CD14-positive monocyte (primary cell): ENCODE measurements around the gene ZNF697. TPM values are rescaled to one million over a fixed set of nuclear protein-coding genes. Genes with fewer than 3 reads are reported as not detected.

ENCODE experiments used
- DNase-seq, 3 donors: peaks; one replicate each; pipeline ENCODE4 v3.0.0-alpha.2; 2011 to 2022
- H2AFZ ChIP-seq: 2 replicates; pipeline ENCODE4 v1.6.0; 2012; ENCODE audit warnings: mild to moderate bottlenecking, low read depth, low read length, inconsistent platforms; ENCODE audit not compliant: insufficient read depth, poor library complexity, severe bottlenecking
- H3K27ac ChIP-seq, 2 donors: 1 replicate in 1 of 2; 2 replicates in 1 of 2; pipeline ENCODE4 v1.5.1; 2012 to 2013; ENCODE audit warnings: low read length in 2 of 2, control low read depth in 1 of 2, inconsistent platforms in 1 of 2, low read depth in 1 of 2, mild to moderate bottlenecking in 1 of 2
- H3K27me3 ChIP-seq, 2 donors: one replicate each; pipeline versions ENCODE4 v1.6.0 to v1.6.1; 2011 to 2013; ENCODE audit warnings: low read length in 2 of 2; ENCODE audit not compliant: control insufficient read depth in 2 of 2, insufficient read depth in 2 of 2
- H3K36me3 ChIP-seq, 2 donors: replicated peaks in 1 of 2; 1 replicate in 1 of 2; 2 replicates in 1 of 2; pipeline versions ENCODE4 v1.5.1 to v1.6.1; 2012 to 2013; ENCODE audit warnings: low read length in 2 of 2, control low read depth in 1 of 2, inconsistent platforms in 1 of 2, mild to moderate bottlenecking in 1 of 2; ENCODE audit not compliant: insufficient read depth in 2 of 2, control insufficient read depth in 1 of 2
- H3K4me1 ChIP-seq, 2 donors: 1 replicate in 1 of 2; 2 replicates in 1 of 2; pipeline versions ENCODE4 v1.5.1 to v1.6.1; 2012 to 2013; ENCODE audit warnings: low read length in 2 of 2, control low read depth in 1 of 2, inconsistent platforms in 1 of 2, mild to moderate bottlenecking in 1 of 2, moderate library complexity in 1 of 2; ENCODE audit not compliant: insufficient read depth in 2 of 2, control insufficient read depth in 1 of 2
- H3K4me2 ChIP-seq: replicated peaks from 2 replicates; pipeline ENCODE3; 2012; ENCODE audit warnings: low read length, moderate library complexity, mild to moderate bottlenecking; ENCODE audit not compliant: poor library complexity, severe bottlenecking; ENCODE audit errors: extremely low read depth
- H3K4me3 ChIP-seq, 3 experiments: fragments of 200-600 bp in 1 of 3; sonication (generic) in 1 of 3; replicated peaks in 1 of 3; 1 replicate in 2 of 3; 2 replicates in 1 of 3; pipeline ENCODE4 v1.5.1; 2011 to 2013; ENCODE audit warnings: low read length in 3 of 3, mild to moderate bottlenecking in 3 of 3, control low read depth in 2 of 3, low read depth in 2 of 3, inconsistent platforms in 1 of 3, moderate library complexity in 1 of 3
- H3K79me2 ChIP-seq: 2 replicates; pipeline ENCODE4 v1.6.0; 2012; ENCODE audit warnings: mild to moderate bottlenecking, control low read depth, inconsistent platforms, low read length, moderate library complexity; ENCODE audit not compliant: insufficient read depth
- H3K9ac ChIP-seq: 2 replicates; pipeline ENCODE4 v1.6.0; 2017; ENCODE audit warnings: low read length, mild to moderate bottlenecking; ENCODE audit not compliant: insufficient read depth, poor library complexity, severe bottlenecking
- H3K9me3 ChIP-seq, 2 donors: replicated peaks in 1 of 2; 1 replicate in 1 of 2; 2 replicates in 1 of 2; pipeline versions ENCODE4 v1.5.1 to v1.6.1; 2012 to 2013; ENCODE audit warnings: low read length in 2 of 2, control low read depth in 1 of 2; ENCODE audit not compliant: control insufficient read depth in 1 of 2, insufficient read depth in 1 of 2
- H4K20me1 ChIP-seq: 2 replicates; pipeline ENCODE4 v1.6.0; 2012; ENCODE audit warnings: mild to moderate bottlenecking, low read length, control low read depth, moderate library complexity; ENCODE audit not compliant: insufficient read depth
- H3K27ac Mint-ChIP-seq, 7 donors: one replicate each; pipeline ENCODE4 v1.8.0; 2020; ENCODE audit warnings: mild to moderate bottlenecking in 7 of 7, mixed read lengths in 7 of 7, moderate library complexity in 6 of 7, inconsistent platforms in 2 of 7
- H3K27me3 Mint-ChIP-seq, 3 donors: one replicate each; pipeline ENCODE4 v1.8.0; 2021 to 2022; ENCODE audit warnings: low read depth in 3 of 3, mild to moderate bottlenecking in 3 of 3, mixed read lengths in 3 of 3, moderate library complexity in 3 of 3, inconsistent platforms in 1 of 3
- H3K36me3 Mint-ChIP-seq, 2 donors: one replicate each; pipeline ENCODE4 v1.8.0; 2020; ENCODE audit warnings: mixed read lengths in 2 of 2, inconsistent platforms in 1 of 2, mild to moderate bottlenecking in 1 of 2
- H3K4me1 Mint-ChIP-seq: one replicate; pipeline ENCODE4 v1.8.0; 2020; ENCODE audit warnings: mild to moderate bottlenecking, mixed read lengths
- H3K4me3 Mint-ChIP-seq, 2 donors: one replicate each; pipeline ENCODE4 v1.8.0; 2020; ENCODE audit warnings: mild to moderate bottlenecking in 2 of 2, mixed read lengths in 2 of 2, moderate library complexity in 1 of 2
- H3K9me3 Mint-ChIP-seq, 7 donors: one replicate each; pipeline ENCODE4 v1.8.0; 2020 to 2022; ENCODE audit warnings: mixed read lengths in 7 of 7, mild to moderate bottlenecking in 6 of 7, moderate library complexity in 6 of 7, inconsistent platforms in 2 of 7
- CTCF ChIP-seq: fragments of 200-600 bp; IDR thresholded peaks from one replicate; pipeline ENCODE4 v1.8.0; 2022; ENCODE audit warnings: antibody characterized with exemption, mild to moderate bottlenecking
- WGBS: methylation state at CpG from one replicate; pipeline ENCODE4 v1.1.5; 2013; ENCODE audit warnings: missing lambda C conversion rate; ENCODE audit not compliant: insufficient coverage; 5-methylcytosine and 5-hydroxymethylcytosine counted together
- intact Hi-C, 2 donors: fragments of 100-400 bp; cut with micrococcal nuclease; formaldehyde crosslinking; loops; one replicate each; pipeline versions ENCODE4 v1.15.0 to v1.15.1; 2023
- polyA plus RNA-seq, 3 donors: library from polyadenylated mRNA; depleted of rRNA in 1 of 3; unstranded in 2 of 3; stranded (reverse) in 1 of 3; fragments of 300-500 nt in 2 of 3; fragments of >200 nt in 1 of 3; fragmentation: Illumina TruSeq in 2 of 3; gene quantifications; 1 replicate in 2 of 3; 2 replicates in 1 of 3; pipeline ENCODE4 v1.2.3, GENCODE V29; 2012 to 2021

The ZNF697 gene
- polyA plus RNA-seq, 3 donors = 0.37 to 3.1 (median 0.49) TPM

- intact Hi-C loops = no loop called here
These were observed 16.0 kb downstream of the ZNF697 start for GRCh38 chr1:119632103-119632490.

GRCh38 chr1:119631433-119632102 lies 16.5 kb downstream of the ZNF697 start:
- H3K27ac ChIP-seq = no peak overlapping the region
- Mint-ChIP-seq H3K9me3 (peaks cover 0 to 3% (median 0%) of the 10 kb centered on the region in 7 donors), H3K36me3 (peaks cover 38 to 42% of the 10 kb centered on the region in 2 donors), H3K27ac (no peak overlapping the region), H3K27me3 (peaks cover 25 to 34% (median 30%) of the 10 kb centered on the region in 3 donors), H3K4me3 (peak overlapping the region; percentile 34 to 83), H3K4me1 (peaks cover 14% of the 10 kb centered on the region)
- peak overlapping the region; percentile 18 for H3K9ac ChIP-seq
- H3K36me3 ChIP-seq = peaks cover 0 to 33% of the 10 kb centered on the region in 2 donors
- peak overlapping the region in 1 of 3 experiments; percentile 23 for H3K4me3 ChIP-seq
- intact Hi-C loops = no loop called here
- peak in 2 of 3 donors; percentile 15 to 27 for DNase-seq
- peak overlapping the region; percentile 52 for H3K4me2 ChIP-seq
- peaks cover 100% of the 10 kb centered on the region for H4K20me1 ChIP-seq
- WGBS = 1% methylated on average over 34 of the region's 37 CpGs
- TF ChIP-seq CTCF = no peak
- H3K79me2 ChIP-seq = peaks cover 3% of the 10 kb centered on the region
- no peaks in the 10 kb centered on the region for H3K9me3 ChIP-seq
- H3K4me1 ChIP-seq = peaks cover 10 to 12% of the 10 kb centered on the region in 2 donors
- no peak overlapping the region for H2AFZ ChIP-seq
- peaks cover 18 to 36% of the 10 kb centered on the region in 2 donors for H3K27me3 ChIP-seq

More at GRCh38 chr1:119632103-119632490, 16.0 kb downstream of the ZNF697 start:
- WGBS = 64% methylated on average over 5 of the region's 5 CpGs
- peaks cover 10 to 12% of the 10 kb centered on the region in 2 donors for H3K4me1 ChIP-seq
- peaks cover 3% of the 10 kb centered on the region for H3K79me2 ChIP-seq
- Mint-ChIP-seq H3K4me1 (peaks cover 14% of the 10 kb centered on the region), H3K27me3 (peaks cover 25 to 34% (median 30%) of the 10 kb centered on the region in 3 donors), H3K36me3 (peaks cover 37 to 41% of the 10 kb centered on the region in 2 donors), H3K27ac (no peak overlapping the region), H3K9me3 (peaks cover 0 to 3% (median 0%) of the 10 kb centered on the region in 7 donors), H3K4me3 (peak overlapping the region; percentile 34 to 77)
- no peak overlapping the region for H3K4me2 ChIP-seq
- peaks cover 18 to 36% of the 10 kb centered on the region in 2 donors for H3K27me3 ChIP-seq
- no peaks in the 10 kb centered on the region for H3K9me3 ChIP-seq
- no peak overlapping the region for H2AFZ ChIP-seq
- peaks cover 100% of the 10 kb centered on the region for H4K20me1 ChIP-seq
- no peak for TF ChIP-seq CTCF
- H3K4me3 ChIP-seq = no peak overlapping the region
- no peak for DNase-seq
- peaks cover 0 to 38% of the 10 kb centered on the region in 2 donors for H3K36me3 ChIP-seq
- no peak overlapping the region for H3K9ac ChIP-seq
- H3K27ac ChIP-seq = no peak overlapping the region
